Activated CD4-positive, alpha-beta memory T cell treated with anti-CD3 and anti-CD28 coated beads, Interleukin-2, amount 10 ng/mL, durations not matched to agents 7 days and 5 days (primary cell): ENCODE measurements around the gene PRDM16. TPM values are rescaled to one million over a fixed set of nuclear protein-coding genes. Genes with fewer than 3 reads are reported as not detected.

ENCODE experiments used
- CTCF ChIA-PET: fragments of 350-600 bp; sonication (Branson Sonifier 250); formaldehyde crosslinking; loops from one replicate; lab custom pipeline; 2021; ENCODE audit warnings: antibody characterized with exemption, inconsistent platforms; lab: Charles Lee
- POLR2A ChIA-PET: fragments of 350-600 bp; sonication (Branson Sonifier 250); formaldehyde crosslinking; loops from one replicate; lab custom pipeline; 2021; ENCODE audit warnings: antibody characterized with exemption; lab: Charles Lee
- DNase-seq: peaks from one replicate; pipeline ENCODE4 v3.0.0-alpha.2; 2020
- H3K27ac Mint-ChIP-seq: one replicate; pipeline ENCODE4 v1.8.0; 2021; ENCODE audit warnings: mild to moderate bottlenecking, mixed read lengths
- H3K27me3 Mint-ChIP-seq: one replicate; pipeline ENCODE4 v1.8.0; 2021; ENCODE audit warnings: mixed read lengths
- H3K36me3 Mint-ChIP-seq: one replicate; pipeline ENCODE4 v1.8.0; 2021; ENCODE audit warnings: low read depth, mixed read lengths
- H3K4me1 Mint-ChIP-seq: one replicate; pipeline ENCODE4 v1.8.0; 2021; ENCODE audit warnings: mixed read lengths
- H3K4me3 Mint-ChIP-seq: one replicate; pipeline ENCODE4 v1.8.0; 2021; ENCODE audit warnings: mild to moderate bottlenecking, mixed read lengths
- H3K9me3 Mint-ChIP-seq: one replicate; pipeline ENCODE4 v1.8.0; 2021; ENCODE audit warnings: mixed read lengths
- total RNA-seq, 2 experiments: library from RNA; stranded (reverse); gene quantifications; one replicate each; pipeline ENCODE4 v1.2.3, GENCODE V29; 2021

Gene PRDM16
- total RNA-seq, 2 experiments from 2014 or later = 0.03 to 0.20 TPM

GRCh38 chr1:3028531-3029282 lies 40.3 kb upstream of the PRDM16 start:
- CTCF ChIA-PET = no interaction called here

GRCh38 chr1:3029481-3029961 lies 39.5 kb upstream of the PRDM16 start:
- no peak for DNase-seq
- ChIA-PET CTCF (no interaction called here), POLR2A (no interaction called here)
- H3K27ac Mint-ChIP-seq = no peak overlapping the region
- no peaks in the 10 kb centered on the region for H3K9me3 Mint-ChIP-seq
- no peaks in the 10 kb centered on the region for H3K27me3 Mint-ChIP-seq
- no peak overlapping the region for H3K4me3 Mint-ChIP-seq
- H3K36me3 Mint-ChIP-seq = no peaks in the 10 kb centered on the region
- H3K4me1 Mint-ChIP-seq = peaks cover 13% of the 10 kb centered on the region

More at GRCh38 chr1:3028531-3029282, 40.3 kb upstream of the PRDM16 start:
- DNase-seq = no peak
- Mint-ChIP-seq H3K27me3 (no peaks in the 10 kb centered on the region), H3K4me1 (peaks cover 12% of the 10 kb centered on the region), H3K9me3 (no peaks in the 10 kb centered on the region), H3K27ac (no peak overlapping the region), H3K36me3 (no peaks in the 10 kb centered on the region), H3K4me3 (no peak overlapping the region)
- POLR2A ChIA-PET = no interaction called here

GRCh38 chr1:3029991-3030662 lies 38.9 kb upstream of the PRDM16 start:
- Mint-ChIP-seq H3K4me1 (peaks cover 13% of the 10 kb centered on the region), H3K4me3 (no peak overlapping the region), H3K27me3 (no peaks in the 10 kb centered on the region), H3K9me3 (no peaks in the 10 kb centered on the region), H3K36me3 (no peaks in the 10 kb centered on the region), H3K27ac (no peak overlapping the region)
- CTCF ChIA-PET = no interaction called here
- POLR2A ChIA-PET = no interaction called here
- no peak for DNase-seq

DNA sequence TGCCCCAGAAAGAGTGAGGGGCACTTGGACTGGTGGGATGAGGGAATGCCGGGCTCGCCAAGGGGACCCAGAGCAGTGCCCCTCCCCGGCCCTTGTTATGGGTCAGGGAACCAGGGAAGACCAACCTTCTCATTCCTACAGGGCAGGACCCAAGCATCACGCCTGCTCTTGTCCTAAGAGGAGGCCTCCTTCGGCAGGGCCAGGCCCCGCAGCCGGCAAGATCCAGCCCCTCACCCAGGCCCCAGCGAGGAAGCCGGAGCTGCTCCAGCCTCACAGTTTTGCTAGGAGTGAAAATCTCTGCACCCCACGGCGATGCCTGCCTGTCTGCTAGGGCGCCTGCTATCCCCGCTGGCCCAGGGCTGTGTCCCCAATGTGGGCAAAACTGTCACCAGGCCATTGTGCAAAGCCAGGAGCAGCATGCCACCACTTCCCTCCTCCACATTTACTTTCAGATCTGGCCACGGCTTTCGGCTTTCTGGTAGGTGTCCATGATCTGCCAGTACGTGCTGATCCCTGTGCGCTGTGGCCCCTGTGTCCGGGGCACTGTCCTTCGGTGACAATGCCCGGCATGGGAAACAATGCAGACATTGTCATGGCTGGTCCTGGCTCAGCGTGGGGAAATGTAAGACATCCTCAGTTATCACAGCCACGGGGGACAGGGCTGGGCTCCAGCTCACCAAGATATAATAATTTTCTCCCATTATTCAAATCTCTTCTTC lies 38.2 kb upstream of the PRDM16 start:
- no peaks in the 10 kb centered on the region for H3K36me3 Mint-ChIP-seq
- ChIA-PET CTCF (no interaction called here), POLR2A (no interaction called here)
- H3K4me3 Mint-ChIP-seq = no peak overlapping the region
- no peaks in the 10 kb centered on the region for H3K27me3 Mint-ChIP-seq
- no peak for DNase-seq
- H3K27ac Mint-ChIP-seq = no peak overlapping the region
- peaks cover 13% of the 10 kb centered on the region for H3K4me1 Mint-ChIP-seq
- no peaks in the 10 kb centered on the region for H3K9me3 Mint-ChIP-seq

- DNase-seq = no peak
- ChIA-PET CTCF (no interaction called here), POLR2A (no interaction called here)
- Mint-ChIP-seq H3K9me3 (no peaks in the 10 kb centered on the region), H3K27me3 (no peaks in the 10 kb centered on the region), H3K4me1 (peaks cover 13% of the 10 kb centered on the region), H3K36me3 (no peaks in the 10 kb centered on the region), H3K4me3 (no peak overlapping the region), H3K27ac (no peak overlapping the region)
Measured at GRCh38 chr1:3031401-3032221, 37.4 kb upstream of the PRDM16 start.

- H3K9me3 Mint-ChIP-seq = no peaks in the 10 kb centered on the region
- POLR2A ChIA-PET = no interaction called here
- H3K4me3 Mint-ChIP-seq = no peak overlapping the region
- DNase-seq = no peak
- H3K27ac Mint-ChIP-seq = no peak overlapping the region
- CTCF ChIA-PET = no interaction called here
- no peaks in the 10 kb centered on the region for H3K27me3 Mint-ChIP-seq
- no peaks in the 10 kb centered on the region for H3K36me3 Mint-ChIP-seq
- peaks cover 13% of the 10 kb centered on the region for H3K4me1 Mint-ChIP-seq
Measured at GRCh38 chr1:3032371-3033039, 36.5 kb upstream of the PRDM16 start.

GRCh38 chr1:3033040-3033789 lies 35.8 kb upstream of the PRDM16 start:
- Mint-ChIP-seq H3K4me1 (peaks cover 13% of the 10 kb centered on the region), H3K9me3 (no peaks in the 10 kb centered on the region), H3K36me3 (no peaks in the 10 kb centered on the region), H3K4me3 (no peak overlapping the region), H3K27me3 (no peaks in the 10 kb centered on the region), H3K27ac (no peak overlapping the region)
- ChIA-PET POLR2A (no interaction called here), CTCF (no interaction called here)
- peak; percentile 22 for DNase-seq

GRCh38 chr1:3033790-3034090 lies 35.3 kb upstream of the PRDM16 start:
- CTCF ChIA-PET = no interaction called here
- Mint-ChIP-seq H3K9me3 (no peaks in the 10 kb centered on the region), H3K4me1 (peaks cover 13% of the 10 kb centered on the region), H3K27me3 (no peaks in the 10 kb centered on the region), H3K27ac (no peak overlapping the region), H3K36me3 (no peaks in the 10 kb centered on the region), H3K4me3 (no peak overlapping the region)
- POLR2A ChIA-PET = no interaction called here
- DNase-seq = no peak

DNA sequence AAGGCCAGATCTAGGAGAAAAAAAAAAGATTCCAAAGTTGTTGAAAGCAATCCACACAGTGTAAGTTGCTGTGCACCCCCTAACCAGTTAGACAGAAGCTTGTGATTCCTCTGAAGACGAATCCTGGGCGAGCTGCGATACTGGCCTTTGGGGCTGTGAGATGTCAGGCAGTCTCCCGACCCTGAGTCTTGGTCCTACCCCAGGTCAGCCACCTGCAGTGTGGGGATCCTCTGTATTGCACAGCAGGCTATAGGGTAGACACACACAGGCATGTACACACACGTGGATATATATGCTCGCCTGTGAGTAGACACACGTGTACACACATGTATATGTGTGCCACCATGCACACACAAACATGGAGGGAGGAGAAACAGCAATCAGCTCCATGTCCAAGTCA lies 34.8 kb upstream of the PRDM16 start:
- POLR2A ChIA-PET = no interaction called here
- CTCF ChIA-PET = no interaction called here
- H3K27me3 Mint-ChIP-seq = no peaks in the 10 kb centered on the region
- H3K36me3 Mint-ChIP-seq = no peaks in the 10 kb centered on the region
- peaks cover 13% of the 10 kb centered on the region for H3K4me1 Mint-ChIP-seq
- no peaks in the 10 kb centered on the region for H3K9me3 Mint-ChIP-seq
- no peak overlapping the region for H3K27ac Mint-ChIP-seq
- H3K4me3 Mint-ChIP-seq = no peak overlapping the region
- no peak for DNase-seq

GRCh38 chr1:3034728-3035562 lies 34.1 kb upstream of the PRDM16 start:
- Mint-ChIP-seq H3K9me3 (no peaks in the 10 kb centered on the region), H3K36me3 (no peaks in the 10 kb centered on the region), H3K27ac (no peak overlapping the region), H3K27me3 (no peaks in the 10 kb centered on the region), H3K4me1 (peaks cover 13% of the 10 kb centered on the region), H3K4me3 (no peak overlapping the region)
- POLR2A ChIA-PET = no interaction called here
- DNase-seq = no peak
- CTCF ChIA-PET = no interaction called here

- Mint-ChIP-seq H3K27me3 (no peaks in the 10 kb centered on the region), H3K4me3 (no peak overlapping the region), H3K4me1 (peaks cover 13% of the 10 kb centered on the region), H3K9me3 (no peaks in the 10 kb centered on the region), H3K27ac (no peak overlapping the region), H3K36me3 (no peaks in the 10 kb centered on the region)
- ChIA-PET POLR2A (no interaction called here), CTCF (no interaction called here)
- no peak for DNase-seq
Measured at GRCh38 chr1:3035563-3036446, 33.2 kb upstream of the PRDM16 start.
